ENCODE data around the gene WWOX. TPM values are rescaled to one million over a fixed set of nuclear protein-coding genes. Genes with fewer than 3 reads are reported as not detected.

The WWOX gene
- total RNA-seq, 6 experiments from 2014 or later, result 13.0 to 24.3 (median 16.5) TPM

DNA sequence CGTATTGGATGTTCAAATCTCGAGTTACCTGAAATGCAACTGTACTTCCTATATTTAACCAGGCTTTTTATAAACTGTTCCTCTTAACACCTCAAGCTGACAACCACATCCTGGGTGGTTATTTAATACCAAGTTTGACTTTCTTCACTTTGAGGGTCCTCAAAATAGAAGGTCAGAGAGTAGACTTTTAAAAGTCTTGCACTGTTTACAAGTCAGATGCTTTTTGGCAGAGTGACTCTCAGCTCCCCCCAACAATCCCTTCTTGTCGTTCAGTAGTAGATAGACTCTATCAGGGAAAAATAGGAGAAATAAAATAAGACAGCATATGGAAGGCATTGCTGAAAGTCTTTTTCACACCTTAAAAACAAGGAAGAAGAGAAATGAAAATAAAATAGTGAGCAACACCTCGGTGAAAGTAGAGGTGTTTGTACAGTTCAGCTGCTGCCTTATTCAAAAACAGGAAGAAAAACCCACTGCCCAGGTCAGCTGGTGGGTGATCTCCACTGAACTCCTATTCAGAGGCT is 650.4 kb downstream of the WWOX start:
- H3K4me3 ChIP-seq, result no peak overlapping the region
- ATAC-seq (no peak), DNase-seq (no peak)
- H3K9me3 ChIP-seq, result no peaks in the 10 kb centered on the region
- TF ChIP-seq POLR2A (IDR thresholded peaks at IDR 0.05), result no peak
- TF ChIP-seq, protein P1, sequence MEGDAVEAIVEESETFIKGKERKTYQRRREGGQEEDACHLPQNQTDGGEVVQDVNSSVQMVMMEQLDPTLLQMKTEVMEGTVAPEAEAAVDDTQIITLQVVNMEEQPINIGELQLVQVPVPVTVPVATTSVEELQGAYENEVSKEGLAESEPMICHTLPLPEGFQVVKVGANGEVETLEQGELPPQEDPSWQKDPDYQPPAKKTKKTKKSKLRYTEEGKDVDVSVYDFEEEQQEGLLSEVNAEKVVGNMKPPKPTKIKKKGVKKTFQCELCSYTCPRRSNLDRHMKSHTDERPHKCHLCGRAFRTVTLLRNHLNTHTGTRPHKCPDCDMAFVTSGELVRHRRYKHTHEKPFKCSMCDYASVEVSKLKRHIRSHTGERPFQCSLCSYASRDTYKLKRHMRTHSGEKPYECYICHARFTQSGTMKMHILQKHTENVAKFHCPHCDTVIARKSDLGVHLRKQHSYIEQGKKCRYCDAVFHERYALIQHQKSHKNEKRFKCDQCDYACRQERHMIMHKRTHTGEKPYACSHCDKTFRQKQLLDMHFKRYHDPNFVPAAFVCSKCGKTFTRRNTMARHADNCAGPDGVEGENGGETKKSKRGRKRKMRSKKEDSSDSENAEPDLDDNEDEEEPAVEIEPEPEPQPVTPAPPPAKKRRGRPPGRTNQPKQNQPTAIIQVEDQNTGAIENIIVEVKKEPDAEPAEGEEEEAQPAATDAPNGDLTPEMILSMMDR (IDR thresholded peaks at IDR 0.05), result no peak
- intact Hi-C loops (cut with DNase I), result no loop called here
- H3K27ac ChIP-seq, result no peak overlapping the region
- H3K27me3 ChIP-seq, result no peaks in the 10 kb centered on the region
- H3K4me1 ChIP-seq, result no peaks in the 10 kb centered on the region
- no peaks in the 10 kb centered on the region for H3K36me3 ChIP-seq
- 47% methylated on average over 4 of the region's 4 CpGs for WGBS (ENCODE audit: insufficient coverage, low coverage, low lambda C conversion rate, missing lambda C conversion rate)

DNA sequence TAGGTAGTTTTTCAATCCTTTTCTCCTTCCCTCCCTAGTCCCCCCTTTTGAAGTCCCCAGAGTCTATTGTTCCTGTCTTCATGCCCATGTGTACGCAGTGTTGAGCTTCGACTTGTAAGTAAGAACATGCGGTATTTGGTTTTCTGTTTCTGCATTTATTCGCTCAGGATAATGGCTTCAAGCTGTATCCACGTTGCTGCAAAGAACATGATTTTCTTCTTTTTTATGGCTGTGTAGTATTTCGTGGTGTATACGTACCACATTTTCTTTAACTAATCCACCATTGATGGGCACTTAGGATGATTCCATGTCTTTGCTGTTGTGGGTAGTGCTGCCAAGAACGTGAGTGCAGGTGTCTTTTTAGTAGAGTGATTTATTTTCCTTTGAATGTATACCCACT is 651.2 kb downstream of the WWOX start:
- 96% methylated on average over 8 of the region's 8 CpGs for WGBS (ENCODE audit: insufficient coverage, low coverage, low lambda C conversion rate, missing lambda C conversion rate)
- intact Hi-C loops (cut with DNase I), result no loop called here
- no peaks in the 10 kb centered on the region for H3K9me3 ChIP-seq
- TF ChIP-seq, protein P1 (IDR thresholded peaks at IDR 0.05), result no peak
- no peak for TF ChIP-seq POLR2A (IDR thresholded peaks at IDR 0.05)
- no peak overlapping the region for H3K4me3 ChIP-seq
- DNase-seq (no peak), ATAC-seq (no peak)
- no peak overlapping the region for H3K27ac ChIP-seq
- no peaks in the 10 kb centered on the region for H3K36me3 ChIP-seq
- H3K4me1 ChIP-seq, result peaks cover 0 to 5% (median 0%) of the 10 kb centered on the region in 4 donors
- no peaks in the 10 kb centered on the region for H3K27me3 ChIP-seq

DNA sequence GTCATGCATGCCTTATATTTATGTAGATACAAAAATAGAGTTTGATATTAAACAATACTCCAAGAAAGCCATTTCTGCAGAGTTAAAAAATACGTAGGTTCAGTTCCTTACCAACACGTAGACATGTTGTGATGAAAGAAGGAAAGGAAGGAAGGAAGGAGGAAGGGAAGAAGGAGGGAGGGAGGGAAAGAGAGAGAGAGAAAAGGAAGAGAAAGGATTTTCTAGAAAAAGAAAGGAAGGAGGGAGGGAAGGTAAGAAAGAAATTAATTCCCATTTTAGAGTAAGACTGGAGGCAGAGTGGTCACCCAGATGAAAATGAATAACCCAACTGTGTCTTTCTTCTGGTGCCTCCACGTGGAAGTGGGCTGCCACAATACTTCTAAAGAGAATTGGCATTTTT is 652.1 kb downstream of the WWOX start:
- intact Hi-C loops (cut with DNase I), result no loop called here
- no peak for DNase-seq
- Histone ChIP-seq H3K27ac (no peak overlapping the region), H3K36me3 (no peaks in the 10 kb centered on the region), H3K4me3 (no peak overlapping the region), H3K27me3 (no peaks in the 10 kb centered on the region), H3K9me3 (no peaks in the 10 kb centered on the region), H3K4me1 (peaks cover 0 to 13% (median 0%) of the 10 kb centered on the region in 4 donors)
- no peak for ATAC-seq
- TF ChIP-seq, protein P1 (IDR thresholded peaks at IDR 0.05), result no peak
- no peak for TF ChIP-seq POLR2A (IDR thresholded peaks at IDR 0.05)
- 72% methylated on average over 3 of the region's 3 CpGs for WGBS (ENCODE audit: insufficient coverage, low coverage, low lambda C conversion rate, missing lambda C conversion rate)

DNA sequence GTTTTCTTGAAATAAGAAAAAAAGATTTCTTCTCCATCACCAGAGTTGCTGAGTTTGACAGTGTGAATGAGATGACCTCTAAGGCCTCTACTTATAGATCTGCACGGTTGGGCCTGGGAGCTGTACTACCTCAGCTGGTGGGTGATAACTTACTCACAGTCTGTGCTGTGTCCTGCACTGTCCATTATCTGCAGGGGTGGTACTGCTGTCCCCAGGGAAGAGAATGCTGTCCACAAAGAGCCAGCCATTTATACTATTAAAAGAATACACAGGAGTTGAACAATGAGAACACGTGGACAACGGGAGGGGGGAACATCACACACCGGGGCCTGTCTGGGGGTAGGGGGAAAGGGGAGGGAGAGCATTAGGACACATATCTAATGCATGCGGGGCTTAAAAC is 655.3 kb downstream of the WWOX start:
- intact Hi-C loops (cut with DNase I), result no loop called here
- Histone ChIP-seq H3K36me3 (no peaks in the 10 kb centered on the region), H3K27me3 (no peaks in the 10 kb centered on the region), H3K27ac (no peak overlapping the region), H3K4me3 (no peak overlapping the region), H3K4me1 (peaks cover 0 to 14% (median 0%) of the 10 kb centered on the region in 4 donors), H3K9me3 (no peaks in the 10 kb centered on the region)
- ATAC-seq (no peak), DNase-seq (no peak)
- 91% methylated on average over 5 of the region's 5 CpGs for WGBS (ENCODE audit: insufficient coverage, low coverage, low lambda C conversion rate, missing lambda C conversion rate)
- TF ChIP-seq POLR2A (IDR thresholded peaks at IDR 0.05), result no peak
- TF ChIP-seq, protein P1 (IDR thresholded peaks at IDR 0.05), result no peak

All from right lobe of liver (tissue), 6 donors.